HepG2 (cell line): ENCODE data around the gene MRFAP1L1. TPM values are rescaled to one million over a fixed set of nuclear protein-coding genes. Genes with fewer than 3 reads are reported as not detected.

Experiments used
- DNMT1 ChIP-seq: sonication (generic); formaldehyde crosslinking; IDR thresholded peaks from 2 replicates; pipeline ENCODE4 v1.5.1; 2020; ENCODE audit warnings: mild to moderate bottlenecking, missing genetic modification reagents
- ELF1 ChIP-seq: sonication (generic); formaldehyde crosslinking; IDR thresholded peaks from 2 replicates; pipeline ENCODE4 v1.4.0; 2020; ENCODE audit warnings: missing genetic modification reagents
- HOXA7 ChIP-seq: sonication (generic); formaldehyde crosslinking; IDR thresholded peaks from 2 replicates; pipeline ENCODE4 v1.8.1; 2022; ENCODE audit warnings: mild to moderate bottlenecking, missing genetic modification reagents, moderate library complexity
- MTF2 ChIP-seq: sonication (generic); formaldehyde crosslinking; IDR thresholded peaks from 2 replicates; pipeline ENCODE4 v1.5.0; 2020; ENCODE audit warnings: missing genetic modification reagents, borderline replicate concordance
- POLR2A ChIP-seq, 2 experiments: IDR thresholded peaks; 2 replicates each; pipeline ENCODE4 v1.6.1; 2011; ENCODE audit warnings: low read depth in 2 of 2, low read length in 2 of 2, mild to moderate bottlenecking in 1 of 2, moderate library complexity in 1 of 2; ENCODE audit not compliant: insufficient read depth in 1 of 2
- SALL1 ChIP-seq: sonication (generic); formaldehyde crosslinking; IDR thresholded peaks from 2 replicates; pipeline ENCODE4 v1.8.0; 2022; ENCODE audit warnings: mild to moderate bottlenecking, missing genetic modification reagents
- SRSF9 ChIP-seq: fragments of 200-400 bp; formaldehyde crosslinking; IDR thresholded peaks from 2 replicates; pipeline ENCODE4 v1.6.1; 2018; ENCODE audit warnings: borderline replicate concordance, mild to moderate bottlenecking, low read depth, low read length; ENCODE audit not compliant: insufficient read depth, poor library complexity, severe bottlenecking
- ZC3H13 ChIP-seq: sonication (generic); formaldehyde crosslinking; IDR thresholded peaks from 2 replicates; pipeline ENCODE4 v1.8.1; 2023; ENCODE audit warnings: mild to moderate bottlenecking, missing genetic modification reagents, moderate library complexity
- ZNF263 ChIP-seq: sonication (generic); formaldehyde crosslinking; IDR thresholded peaks from 2 replicates; pipeline ENCODE4 v1.4.0; 2020; ENCODE audit warnings: missing genetic modification reagents
- ZNF687 ChIP-seq: sonication (generic); formaldehyde crosslinking; IDR thresholded peaks from 2 replicates; pipeline ENCODE4 v1.5.1; 2020; ENCODE audit warnings: mild to moderate bottlenecking, missing genetic modification reagents, moderate library complexity
- polyA plus RNA-seq, 8 experiments: library from polyadenylated mRNA; depleted of rRNA in 3 of 8; stranded (reverse) in 7 of 8; unstranded in 1 of 8; fragments of >200 nt; fragmentation: Illumina TruSeq in 4 of 8; extraction: Trizol in 4 of 8; gene quantifications; 2 replicates each; pipeline versions ENCODE4 v1.2.1 to v1.2.3, GENCODE V29; 2011 to 2016; ENCODE audit warnings: low read depth in 4 of 8, missing spikeins in 1 of 8, mixed read lengths in 1 of 8; ENCODE audit not compliant: insufficient read depth in 1 of 8
- total RNA-seq, 5 experiments: library from RNA; depleted of rRNA; stranded (reverse); fragments of >200 nt; fragmentation: Illumina TruSeq; extraction: Trizol; gene quantifications; 2 replicates each; pipeline ENCODE4 v1.2.3, GENCODE V29; 2016; ENCODE audit warnings: low read depth in 1 of 5
- TF ChIP-seq, protein P1 (sequence below): sonication (generic); formaldehyde crosslinking; IDR thresholded peaks from 2 replicates; pipeline ENCODE4 v1.5.1; 2020; ENCODE audit warnings: mild to moderate bottlenecking, missing genetic modification reagents, borderline replicate concordance

MRFAP1L1 gene
- total and polyA plus RNA-seq, 2 of the 13 experiments (the other 11 are each of a cell fraction or from before 2014, with no cell fraction given), result 44.8 to 76.6 TPM

DNA sequence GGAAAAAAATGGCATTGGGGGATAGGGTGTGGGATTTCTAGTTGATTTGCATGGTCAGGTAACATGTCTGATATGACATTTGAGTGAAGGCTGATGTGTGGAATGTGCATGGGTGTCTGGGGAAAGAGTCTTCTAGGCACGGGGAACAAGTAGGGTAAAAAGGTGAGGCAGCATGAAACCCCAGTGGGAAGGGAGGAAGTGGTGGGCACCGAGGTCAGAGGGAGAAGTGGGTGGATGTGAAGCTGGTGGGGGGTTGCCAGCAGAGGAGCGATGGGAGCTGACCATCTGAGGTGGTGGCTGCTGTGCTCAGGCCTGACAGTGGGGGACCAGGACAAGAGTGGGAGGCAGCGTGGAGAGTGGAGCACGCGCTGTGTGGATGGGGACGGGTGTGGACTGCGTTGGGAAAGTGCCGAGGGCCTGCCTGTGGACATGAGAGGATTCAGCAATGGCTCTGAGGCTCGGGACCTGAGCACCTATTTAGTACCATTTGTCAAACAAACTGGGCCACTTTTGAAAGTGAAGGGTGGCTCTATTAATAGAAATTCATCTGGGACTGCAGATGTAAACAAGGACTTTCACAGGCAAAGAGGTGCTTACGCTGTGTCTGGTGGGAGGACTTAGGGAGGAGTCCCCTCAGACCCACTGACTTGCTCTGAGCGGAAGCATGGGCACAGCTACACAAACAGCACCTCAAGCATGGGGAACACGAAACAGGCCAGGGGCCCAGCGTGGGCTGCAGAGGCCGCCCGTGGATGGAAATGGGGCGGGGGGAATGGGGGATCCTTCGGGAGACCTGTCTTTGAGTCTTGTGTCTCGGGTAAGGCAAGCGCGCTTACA lies 32.7 kb downstream of the MRFAP1L1 start (continued):
- TF ChIP-seq, protein P1, sequence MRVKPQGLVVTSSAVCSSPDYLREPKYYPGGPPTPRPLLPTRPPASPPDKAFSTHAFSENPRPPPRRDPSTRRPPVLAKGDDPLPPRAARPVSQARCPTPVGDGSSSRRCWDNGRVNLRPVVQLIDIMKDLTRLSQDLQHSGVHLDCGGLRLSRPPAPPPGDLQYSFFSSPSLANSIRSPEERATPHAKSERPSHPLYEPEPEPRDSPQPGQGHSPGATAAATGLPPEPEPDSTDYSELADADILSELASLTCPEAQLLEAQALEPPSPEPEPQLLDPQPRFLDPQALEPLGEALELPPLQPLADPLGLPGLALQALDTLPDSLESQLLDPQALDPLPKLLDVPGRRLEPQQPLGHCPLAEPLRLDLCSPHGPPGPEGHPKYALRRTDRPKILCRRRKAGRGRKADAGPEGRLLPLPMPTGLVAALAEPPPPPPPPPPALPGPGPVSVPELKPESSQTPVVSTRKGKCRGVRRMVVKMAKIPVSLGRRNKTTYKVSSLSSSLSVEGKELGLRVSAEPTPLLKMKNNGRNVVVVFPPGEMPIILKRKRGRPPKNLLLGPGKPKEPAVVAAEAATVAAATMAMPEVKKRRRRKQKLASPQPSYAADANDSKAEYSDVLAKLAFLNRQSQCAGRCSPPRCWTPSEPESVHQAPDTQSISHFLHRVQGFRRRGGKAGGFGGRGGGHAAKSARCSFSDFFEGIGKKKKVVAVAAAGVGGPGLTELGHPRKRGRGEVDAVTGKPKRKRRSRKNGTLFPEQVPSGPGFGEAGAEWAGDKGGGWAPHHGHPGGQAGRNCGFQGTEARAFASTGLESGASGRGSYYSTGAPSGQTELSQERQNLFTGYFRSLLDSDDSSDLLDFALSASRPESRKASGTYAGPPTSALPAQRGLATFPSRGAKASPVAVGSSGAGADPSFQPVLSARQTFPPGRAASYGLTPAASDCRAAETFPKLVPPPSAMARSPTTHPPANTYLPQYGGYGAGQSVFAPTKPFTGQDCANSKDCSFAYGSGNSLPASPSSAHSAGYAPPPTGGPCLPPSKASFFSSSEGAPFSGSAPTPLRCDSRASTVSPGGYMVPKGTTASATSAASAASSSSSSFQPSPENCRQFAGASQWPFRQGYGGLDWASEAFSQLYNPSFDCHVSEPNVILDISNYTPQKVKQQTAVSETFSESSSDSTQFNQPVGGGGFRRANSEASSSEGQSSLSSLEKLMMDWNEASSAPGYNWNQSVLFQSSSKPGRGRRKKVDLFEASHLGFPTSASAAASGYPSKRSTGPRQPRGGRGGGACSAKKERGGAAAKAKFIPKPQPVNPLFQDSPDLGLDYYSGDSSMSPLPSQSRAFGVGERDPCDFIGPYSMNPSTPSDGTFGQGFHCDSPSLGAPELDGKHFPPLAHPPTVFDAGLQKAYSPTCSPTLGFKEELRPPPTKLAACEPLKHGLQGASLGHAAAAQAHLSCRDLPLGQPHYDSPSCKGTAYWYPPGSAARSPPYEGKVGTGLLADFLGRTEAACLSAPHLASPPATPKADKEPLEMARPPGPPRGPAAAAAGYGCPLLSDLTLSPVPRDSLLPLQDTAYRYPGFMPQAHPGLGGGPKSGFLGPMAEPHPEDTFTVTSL, result no peak
- TF ChIP-seq SALL1 (CRISPR knock-in tag) (peak; percentile 10; the same call in 1 of the 2 replicates), SRSF9 (no peak), ELF1 (CRISPR knock-in tag) (no peak), ZC3H13 (CRISPR knock-in tag) (peak; percentile 57; the same call in 1 of the 2 replicates), POLR2A (IDR thresholded peaks at IDR 0.05; ENCODE audit: insufficient read depth in 1 of 2, low read depth in 2 of 2, low read length in 2 of 2) (peak in 1 of 2 experiments; percentile 50; a peak in 2 of 4 replicates), MTF2 (CRISPR knock-in tag) (no peak), ZNF687 (peak; percentile 30; the same call in 1 of the 2 replicates), ZNF263 (CRISPR knock-in tag) (peak; percentile 95), DNMT1 (CRISPR knock-in tag) (no peak), HOXA7 (CRISPR knock-in tag) (no peak)
- TF ChIP-seq, all 625 proteins: peak for 11
